T-helper 1 cell treated with Interleukin-12 subunit alpha and Interleukin-12 subunit beta and Interleukin-4 antibody, amounts not matched to agents 30 μg/mL and 1 μg/mL, for 36 hours (primary cell): ENCODE measurements around the gene CITED2.
"Not testable (repeated sequence)": the region's sequence is repeated elsewhere in the genome, so short reads cannot be mapped to it uniquely, and the experiment has no call there.

Experiments used
- H3K27ac Mint-ChIP-seq: one replicate; pipeline ENCODE4 v1.8.0; 2021; ENCODE audit warnings: mild to moderate bottlenecking, mixed read lengths
- H3K27me3 Mint-ChIP-seq: one replicate; pipeline ENCODE4 v1.8.0; 2021; ENCODE audit warnings: low read depth, mixed read lengths
- H3K36me3 Mint-ChIP-seq: one replicate; pipeline ENCODE4 v1.8.0; 2021; ENCODE audit warnings: low read depth, mixed read lengths
- H3K4me1 Mint-ChIP-seq: one replicate; pipeline ENCODE4 v1.8.0; 2021; ENCODE audit warnings: low read depth, mixed read lengths
- H3K4me3 Mint-ChIP-seq: one replicate; pipeline ENCODE4 v1.8.0; 2021; ENCODE audit warnings: mild to moderate bottlenecking, moderate library complexity, mixed read lengths
- H3K9me3 Mint-ChIP-seq: one replicate; pipeline ENCODE4 v1.8.0; 2021; ENCODE audit warnings: mixed read lengths

CITED2 gene

GRCh38 chr6:139364302-139364981 lies 10.0 kb downstream of the CITED2 start:
- Mint-ChIP-seq H3K4me3 (no peak overlapping the region), H3K27me3 (peaks cover 4% of the 10 kb centered on the region), H3K9me3 (no peaks in the 10 kb centered on the region), H3K27ac (no peak overlapping the region), H3K36me3 (peaks cover 3% of the 10 kb centered on the region), H3K4me1 (peaks cover 35% of the 10 kb centered on the region)

- H3K9me3 Mint-ChIP-seq, H3K4me3 Mint-ChIP-seq, H3K27me3 Mint-ChIP-seq, H3K36me3 Mint-ChIP-seq: not testable (repeated sequence)
- H3K27ac Mint-ChIP-seq, result peak overlapping the region; percentile 21
- H3K4me1 Mint-ChIP-seq, result peaks cover 34% of the 10 kb centered on the region
Observed at GRCh38 chr6:139363797-139364196, 10.7 kb downstream of the CITED2 start.

- not testable (repeated sequence) for H3K4me3 Mint-ChIP-seq, H3K27me3 Mint-ChIP-seq, H3K9me3 Mint-ChIP-seq, H3K36me3 Mint-ChIP-seq
- peaks cover 33% of the 10 kb centered on the region for H3K4me1 Mint-ChIP-seq
- peak overlapping the region; percentile 21 for H3K27ac Mint-ChIP-seq
Observed at GRCh38 chr6:139363123-139363522, 11.3 kb downstream of the CITED2 start.

- H3K4me1 Mint-ChIP-seq, result peaks cover 28% of the 10 kb centered on the region
- no peak overlapping the region for H3K4me3 Mint-ChIP-seq
- peaks cover 6% of the 10 kb centered on the region for H3K36me3 Mint-ChIP-seq
- no peak overlapping the region for H3K27ac Mint-ChIP-seq
- H3K27me3 Mint-ChIP-seq, result peaks cover 4% of the 10 kb centered on the region
- peaks cover 7% of the 10 kb centered on the region for H3K9me3 Mint-ChIP-seq
Observed at GRCh38 chr6:139361211-139361610, 13.2 kb downstream of the CITED2 start.

GRCh38 chr6:139356924-139357323 lies 17.5 kb downstream of the CITED2 start:
- no peaks in the 10 kb centered on the region for H3K27me3 Mint-ChIP-seq
- H3K4me1 Mint-ChIP-seq, result peaks cover 15% of the 10 kb centered on the region
- H3K4me3 Mint-ChIP-seq, result no peak overlapping the region
- H3K36me3 Mint-ChIP-seq, result peaks cover 8% of the 10 kb centered on the region
- H3K9me3 Mint-ChIP-seq, result peaks cover 13% of the 10 kb centered on the region
- no peak overlapping the region for H3K27ac Mint-ChIP-seq

GRCh38 chr6:139355777-139356445 lies 18.5 kb downstream of the CITED2 start:
- Mint-ChIP-seq H3K4me1 (peaks cover 5% of the 10 kb centered on the region), H3K4me3 (no peak overlapping the region), H3K9me3 (peaks cover 13% of the 10 kb centered on the region), H3K27ac (no peak overlapping the region), H3K36me3 (peaks cover 8% of the 10 kb centered on the region), H3K27me3 (no peaks in the 10 kb centered on the region)

GRCh38 chr6:139355172-139355571 lies 19.3 kb downstream of the CITED2 start:
- peaks cover 8% of the 10 kb centered on the region for H3K36me3 Mint-ChIP-seq
- no peak overlapping the region for H3K27ac Mint-ChIP-seq
- H3K4me1 Mint-ChIP-seq, result peaks cover 4% of the 10 kb centered on the region
- no peaks in the 10 kb centered on the region for H3K27me3 Mint-ChIP-seq
- peaks cover 13% of the 10 kb centered on the region for H3K9me3 Mint-ChIP-seq
- H3K4me3 Mint-ChIP-seq, result no peak overlapping the region

- peaks cover 8% of the 10 kb centered on the region for H3K36me3 Mint-ChIP-seq
- no peaks in the 10 kb centered on the region for H3K27me3 Mint-ChIP-seq
- peaks cover 13% of the 10 kb centered on the region for H3K9me3 Mint-ChIP-seq
- peaks cover 4% of the 10 kb centered on the region for H3K4me1 Mint-ChIP-seq
- no peak overlapping the region for H3K4me3 Mint-ChIP-seq
- no peak overlapping the region for H3K27ac Mint-ChIP-seq
Observed at GRCh38 chr6:139354189-139354588, 20.3 kb downstream of the CITED2 start.

GRCh38 chr6:139349464-139350020 lies 24.9 kb downstream of the CITED2 start:
- no peak overlapping the region for H3K4me3 Mint-ChIP-seq
- H3K27ac Mint-ChIP-seq, result no peak overlapping the region
- no peaks in the 10 kb centered on the region for H3K9me3 Mint-ChIP-seq
- no peaks in the 10 kb centered on the region for H3K4me1 Mint-ChIP-seq
- peaks cover 3% of the 10 kb centered on the region for H3K36me3 Mint-ChIP-seq
- H3K27me3 Mint-ChIP-seq, result no peaks in the 10 kb centered on the region

- H3K36me3 Mint-ChIP-seq, result peaks cover 3% of the 10 kb centered on the region
- no peaks in the 10 kb centered on the region for H3K27me3 Mint-ChIP-seq
- no peak overlapping the region for H3K27ac Mint-ChIP-seq
Observed at GRCh38 chr6:139346392-139346791, 28.1 kb downstream of the CITED2 start.

GRCh38 chr6:139344186-139344963 lies 30.1 kb downstream of the CITED2 start:
- Mint-ChIP-seq H3K4me3 (no peak overlapping the region), H3K27ac (no peak overlapping the region), H3K4me1 (peaks cover 15% of the 10 kb centered on the region), H3K36me3 (peaks cover 3% of the 10 kb centered on the region), H3K27me3 (no peaks in the 10 kb centered on the region), H3K9me3 (peaks cover 5% of the 10 kb centered on the region)

More at GRCh38 chr6:139346392-139346791, 28.1 kb downstream of the CITED2 start:
- Mint-ChIP-seq H3K9me3 (peaks cover 5% of the 10 kb centered on the region), H3K4me1 (peaks cover 15% of the 10 kb centered on the region), H3K4me3 (no peak overlapping the region)

GRCh38 chr6:139343052-139343750 lies 31.2 kb downstream of the CITED2 start:
- Mint-ChIP-seq H3K4me3 (no peak overlapping the region), H3K27me3 (no peaks in the 10 kb centered on the region), H3K4me1 (peaks cover 15% of the 10 kb centered on the region), H3K27ac (no peak overlapping the region), H3K9me3 (peaks cover 5% of the 10 kb centered on the region), H3K36me3 (peaks cover 3% of the 10 kb centered on the region)

- Mint-ChIP-seq H3K27ac (no peak overlapping the region), H3K27me3 (no peaks in the 10 kb centered on the region), H3K36me3 (peaks cover 1% of the 10 kb centered on the region), H3K4me1 (peaks cover 18% of the 10 kb centered on the region), H3K9me3 (peaks cover 5% of the 10 kb centered on the region), H3K4me3 (no peak overlapping the region)
Observed at GRCh38 chr6:139341060-139341459, 33.4 kb downstream of the CITED2 start.

- peaks cover 15% of the 10 kb centered on the region for H3K4me1 Mint-ChIP-seq
Observed at GRCh38 chr6:139338795-139339194, 35.7 kb downstream of the CITED2 start.

More at GRCh38 chr6:139338795-139339194, 35.7 kb downstream of the CITED2 start:
- Mint-ChIP-seq H3K4me3 (no peak overlapping the region), H3K27me3 (no peaks in the 10 kb centered on the region), H3K27ac (no peak overlapping the region), H3K9me3 (peaks cover 5% of the 10 kb centered on the region), H3K36me3 (no peaks in the 10 kb centered on the region)
